K562 (cell line): ENCODE results near the gene NPB. TPM values are rescaled to one million over a fixed set of nuclear protein-coding genes. Genes with fewer than 3 reads are reported as not detected.
A peak's percentile ranks its signal among the peaks of the same experiment; 100 is the strongest.

Experiments used
- ETV5 ChIP-seq: sonication (generic); formaldehyde crosslinking; IDR thresholded peaks from 2 replicates; pipeline ENCODE4 v1.4.0; 2020; ENCODE audit warnings: low read depth, mild to moderate bottlenecking, missing genetic modification reagents
- EZH2 ChIP-seq: IDR thresholded peaks from 2 replicates; pipeline ENCODE4 v1.6.1; 2012; ENCODE audit warnings: low read depth, mild to moderate bottlenecking, inconsistent platforms, low read length, borderline replicate concordance
- FOXJ2 ChIP-seq: fragments of 200-800 bp; sonication (Bioruptor generic); IDR thresholded peaks from 2 replicates; pipeline ENCODE4 v1.6.1; 2016; ENCODE audit warnings: missing genetic modification characterization, missing compliant biosample characterization
- IRF2 ChIP-seq: sonication (generic); formaldehyde crosslinking; IDR thresholded peaks from 2 replicates; pipeline ENCODE4 v1.8.1; 2022; ENCODE audit warnings: mild to moderate bottlenecking, missing genetic modification reagents
- RBM25 ChIP-seq: fragments of 200-400 bp; formaldehyde crosslinking; IDR thresholded peaks from 2 replicates; pipeline ENCODE4 v1.6.1; 2018; ENCODE audit warnings: low read length, low read depth, moderate library complexity; ENCODE audit not compliant: severe bottlenecking
- SIN3B ChIP-seq: fragments of 450-650 bp; IDR thresholded peaks from 2 replicates; pipeline ENCODE4 v1.6.1; 2017; ENCODE audit warnings: low read depth, mild to moderate bottlenecking, moderate library complexity
- SMARCA4 ChIP-seq: fragments of 450-650 bp; IDR thresholded peaks from 2 replicates; pipeline ENCODE4 v1.6.1; 2016
- SP2 ChIP-seq: IDR thresholded peaks from 2 replicates; pipeline ENCODE4 v1.6.1; 2011; ENCODE audit warnings: mild to moderate bottlenecking, low read depth, low read length, moderate library complexity; ENCODE audit not compliant: poor library complexity, severe bottlenecking; ENCODE audit errors: extremely low read depth
- ZFPM2 ChIP-seq: fragments of 250-450 bp; sonication (Bioruptor Pico); IDR thresholded peaks from 2 replicates; pipeline ENCODE4 v1.5.1; 2022; ENCODE audit warnings: mild to moderate bottlenecking
- ZNF121 ChIP-seq: sonication (generic); formaldehyde crosslinking; conservative IDR thresholded peaks from 2 replicates; pipeline ENCODE4 v1.8.0; 2022; ENCODE audit warnings: missing genetic modification reagents
- polyA plus RNA-seq, 8 experiments: library from polyadenylated mRNA; depleted of rRNA in 4 of 8; stranded (reverse) in 5 of 8; unstranded in 3 of 8; fragments of >200 nt; fragmentation: Nextera tagmentation in 2 of 8; fragmentation: Illumina TruSeq in 1 of 8; extraction: Ambion mirVana in 2 of 8; extraction: Trizol in 1 of 8; gene quantifications; 2 replicates each; pipeline versions ENCODE4 v1.2.1 to v1.2.3, GENCODE V29; 2011 to 2014; ENCODE audit warnings: inconsistent platforms in 1 of 8, missing spikeins in 1 of 8
- total RNA-seq, 7 experiments: library from RNA; depleted of rRNA in 6 of 7; stranded (reverse); fragments of >200 nt in 6 of 7; fragmentation: Illumina TruSeq in 2 of 7; extraction: Trizol in 2 of 7; gene quantifications; 2 replicates each; pipeline versions ENCODE4 v1.2.1 to v1.2.3, GENCODE V29; 2011 to 2021; ENCODE audit warnings: low replicate concordance in 1 of 7
- TF ChIP-seq, protein P1 (sequence below): IDR thresholded peaks from 2 replicates; pipeline ENCODE4 v1.6.1; 2011; ENCODE audit warnings: borderline replicate concordance, low read depth, mild to moderate bottlenecking, moderate library complexity, low read length; ENCODE audit not compliant: insufficient read depth, poor library complexity, severe bottlenecking
- TF ChIP-seq, protein P2 (sequence below): sonication (generic); formaldehyde crosslinking; IDR thresholded peaks from 2 replicates; pipeline ENCODE4 v1.8.0; 2023; ENCODE audit warnings: mild to moderate bottlenecking, missing genetic modification reagents
- TF ChIP-seq, protein P3 (sequence below): fragments of 250-450 bp; sonication (Bioruptor Pico); IDR thresholded peaks from 2 replicates; pipeline ENCODE4 v1.5.0; 2022; ENCODE audit warnings: mild to moderate bottlenecking
- TF ChIP-seq, protein P4 (sequence below), 2 experiments: fragments of 450-650 bp in 1 of 2; IDR thresholded peaks; 2 replicates each; pipeline ENCODE4 v1.6.1; 2011 to 2017; ENCODE audit warnings: low read depth in 2 of 2, antibody characterized with exemption in 1 of 2, borderline replicate concordance in 1 of 2, low read length in 1 of 2, mild to moderate bottlenecking in 1 of 2, mixed read lengths in 1 of 2; ENCODE audit not compliant: control insufficient read depth in 1 of 2

The NPB gene
- total and polyA plus RNA-seq, 9 of the 15 experiments (the other 6 are each of a cell fraction or from before 2014, with no cell fraction given): 0.03 to 0.61 (median 0.14) TPM; not detected in 2

DNA sequence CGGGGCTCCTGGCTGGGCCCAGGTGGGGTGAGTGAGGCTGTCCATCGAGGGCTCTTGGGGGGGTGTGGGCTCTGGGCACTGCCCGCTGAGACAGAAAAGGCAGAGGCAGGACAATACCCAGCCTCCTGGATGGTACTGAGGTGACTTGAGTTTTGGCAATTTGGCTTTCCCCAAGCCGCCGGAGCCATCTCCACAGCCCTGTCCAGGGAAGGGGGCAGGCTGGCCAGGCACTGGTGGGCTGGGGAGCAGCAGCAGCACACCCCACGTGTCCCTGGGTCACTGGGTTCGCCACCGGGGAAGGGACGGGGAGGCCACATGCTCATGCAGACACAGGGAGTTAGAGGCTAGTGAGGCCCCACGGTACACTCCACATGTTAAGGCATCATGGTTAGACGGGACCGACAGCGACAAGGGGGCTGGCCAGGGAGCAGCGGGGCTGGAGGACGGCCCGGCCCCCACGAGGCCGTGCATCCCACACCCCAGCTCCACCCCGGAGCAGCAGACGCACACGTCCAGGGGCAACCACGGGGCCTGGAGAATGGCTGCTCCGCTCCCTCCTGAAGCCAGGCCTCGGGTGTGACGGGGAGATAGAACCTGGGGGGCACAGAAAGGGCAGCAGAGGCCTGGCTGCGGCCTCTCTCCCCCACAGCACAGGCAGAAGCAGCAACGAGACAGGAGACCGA is 33.9 kb upstream of the NPB start (continued):
- TF ChIP-seq, protein P1, sequence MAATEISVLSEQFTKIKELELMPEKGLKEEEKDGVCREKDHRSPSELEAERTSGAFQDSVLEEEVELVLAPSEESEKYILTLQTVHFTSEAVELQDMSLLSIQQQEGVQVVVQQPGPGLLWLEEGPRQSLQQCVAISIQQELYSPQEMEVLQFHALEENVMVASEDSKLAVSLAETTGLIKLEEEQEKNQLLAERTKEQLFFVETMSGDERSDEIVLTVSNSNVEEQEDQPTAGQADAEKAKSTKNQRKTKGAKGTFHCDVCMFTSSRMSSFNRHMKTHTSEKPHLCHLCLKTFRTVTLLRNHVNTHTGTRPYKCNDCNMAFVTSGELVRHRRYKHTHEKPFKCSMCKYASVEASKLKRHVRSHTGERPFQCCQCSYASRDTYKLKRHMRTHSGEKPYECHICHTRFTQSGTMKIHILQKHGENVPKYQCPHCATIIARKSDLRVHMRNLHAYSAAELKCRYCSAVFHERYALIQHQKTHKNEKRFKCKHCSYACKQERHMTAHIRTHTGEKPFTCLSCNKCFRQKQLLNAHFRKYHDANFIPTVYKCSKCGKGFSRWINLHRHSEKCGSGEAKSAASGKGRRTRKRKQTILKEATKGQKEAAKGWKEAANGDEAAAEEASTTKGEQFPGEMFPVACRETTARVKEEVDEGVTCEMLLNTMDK: no peak
- TF ChIP-seq, protein P2, sequence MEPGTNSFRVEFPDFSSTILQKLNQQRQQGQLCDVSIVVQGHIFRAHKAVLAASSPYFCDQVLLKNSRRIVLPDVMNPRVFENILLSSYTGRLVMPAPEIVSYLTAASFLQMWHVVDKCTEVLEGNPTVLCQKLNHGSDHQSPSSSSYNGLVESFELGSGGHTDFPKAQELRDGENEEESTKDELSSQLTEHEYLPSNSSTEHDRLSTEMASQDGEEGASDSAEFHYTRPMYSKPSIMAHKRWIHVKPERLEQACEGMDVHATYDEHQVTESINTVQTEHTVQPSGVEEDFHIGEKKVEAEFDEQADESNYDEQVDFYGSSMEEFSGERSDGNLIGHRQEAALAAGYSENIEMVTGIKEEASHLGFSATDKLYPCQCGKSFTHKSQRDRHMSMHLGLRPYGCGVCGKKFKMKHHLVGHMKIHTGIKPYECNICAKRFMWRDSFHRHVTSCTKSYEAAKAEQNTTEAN (CRISPR knock-in tag): 0 out of 2 replicates have a peak, but pooled peaks have one; percentile 30
- no peak for TF ChIP-seq ZNF121 (CRISPR knock-in tag)
- TF ChIP-seq, protein P3, sequence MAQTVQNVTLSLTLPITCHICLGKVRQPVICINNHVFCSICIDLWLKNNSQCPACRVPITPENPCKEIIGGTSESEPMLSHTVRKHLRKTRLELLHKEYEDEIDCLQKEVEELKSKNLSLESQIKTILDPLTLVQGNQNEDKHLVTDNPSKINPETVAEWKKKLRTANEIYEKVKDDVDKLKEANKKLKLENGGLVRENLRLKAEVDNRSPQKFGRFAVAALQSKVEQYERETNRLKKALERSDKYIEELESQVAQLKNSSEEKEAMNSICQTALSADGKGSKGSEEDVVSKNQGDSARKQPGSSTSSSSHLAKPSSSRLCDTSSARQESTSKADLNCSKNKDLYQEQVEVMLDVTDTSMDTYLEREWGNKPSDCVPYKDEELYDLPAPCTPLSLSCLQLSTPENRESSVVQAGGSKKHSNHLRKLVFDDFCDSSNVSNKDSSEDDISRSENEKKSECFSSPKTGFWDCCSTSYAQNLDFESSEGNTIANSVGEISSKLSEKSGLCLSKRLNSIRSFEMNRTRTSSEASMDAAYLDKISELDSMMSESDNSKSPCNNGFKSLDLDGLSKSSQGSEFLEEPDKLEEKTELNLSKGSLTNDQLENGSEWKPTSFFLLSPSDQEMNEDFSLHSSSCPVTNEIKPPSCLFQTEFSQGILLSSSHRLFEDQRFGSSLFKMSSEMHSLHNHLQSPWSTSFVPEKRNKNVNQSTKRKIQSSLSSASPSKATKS (CRISPR knock-in tag): 0 out of 2 replicates have a peak, but pooled peaks have one; percentile 7
- no peak for TF ChIP-seq EZH2
- TF ChIP-seq, protein P4, sequence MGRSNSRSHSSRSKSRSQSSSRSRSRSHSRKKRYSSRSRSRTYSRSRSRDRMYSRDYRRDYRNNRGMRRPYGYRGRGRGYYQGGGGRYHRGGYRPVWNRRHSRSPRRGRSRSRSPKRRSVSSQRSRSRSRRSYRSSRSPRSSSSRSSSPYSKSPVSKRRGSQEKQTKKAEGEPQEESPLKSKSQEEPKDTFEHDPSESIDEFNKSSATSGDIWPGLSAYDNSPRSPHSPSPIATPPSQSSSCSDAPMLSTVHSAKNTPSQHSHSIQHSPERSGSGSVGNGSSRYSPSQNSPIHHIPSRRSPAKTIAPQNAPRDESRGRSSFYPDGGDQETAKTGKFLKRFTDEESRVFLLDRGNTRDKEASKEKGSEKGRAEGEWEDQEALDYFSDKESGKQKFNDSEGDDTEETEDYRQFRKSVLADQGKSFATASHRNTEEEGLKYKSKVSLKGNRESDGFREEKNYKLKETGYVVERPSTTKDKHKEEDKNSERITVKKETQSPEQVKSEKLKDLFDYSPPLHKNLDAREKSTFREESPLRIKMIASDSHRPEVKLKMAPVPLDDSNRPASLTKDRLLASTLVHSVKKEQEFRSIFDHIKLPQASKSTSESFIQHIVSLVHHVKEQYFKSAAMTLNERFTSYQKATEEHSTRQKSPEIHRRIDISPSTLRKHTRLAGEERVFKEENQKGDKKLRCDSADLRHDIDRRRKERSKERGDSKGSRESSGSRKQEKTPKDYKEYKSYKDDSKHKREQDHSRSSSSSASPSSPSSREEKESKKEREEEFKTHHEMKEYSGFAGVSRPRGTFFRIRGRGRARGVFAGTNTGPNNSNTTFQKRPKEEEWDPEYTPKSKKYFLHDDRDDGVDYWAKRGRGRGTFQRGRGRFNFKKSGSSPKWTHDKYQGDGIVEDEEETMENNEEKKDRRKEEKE (IDR thresholded peaks at IDR 0.05; ENCODE audit: borderline replicate concordance in 1 of 2, control insufficient read depth in 1 of 2, low read depth in 2 of 2, low read length in 1 of 2): no peak
- no peak for TF ChIP-seq SP2
- no peak for TF ChIP-seq FOXJ2 (tag)
- TF ChIP-seq ETV5 (CRISPR knock-in tag): 0 out of 2 replicates have a peak, but pooled peaks have one; percentile 13
- TF ChIP-seq ZFPM2 (CRISPR knock-in tag): peak; percentile 78; the same call in 1 of the 2 replicates
- no peak for TF ChIP-seq SIN3B
- TF ChIP-seq IRF2 (CRISPR knock-in tag): no peak
- no peak for TF ChIP-seq SMARCA4
- TF ChIP-seq RBM25: no peak
